LNCAP (cell line): ENCODE results near the gene EVI2B.

ENCODE experiments used
- TF ChIP-seq, protein P1 (sequence below): fragments of 450-650 bp; IDR thresholded peaks from 2 replicates; pipeline ENCODE4 v1.5.1; 2017; ENCODE audit warnings: mild to moderate bottlenecking

Gene EVI2B

DNA sequence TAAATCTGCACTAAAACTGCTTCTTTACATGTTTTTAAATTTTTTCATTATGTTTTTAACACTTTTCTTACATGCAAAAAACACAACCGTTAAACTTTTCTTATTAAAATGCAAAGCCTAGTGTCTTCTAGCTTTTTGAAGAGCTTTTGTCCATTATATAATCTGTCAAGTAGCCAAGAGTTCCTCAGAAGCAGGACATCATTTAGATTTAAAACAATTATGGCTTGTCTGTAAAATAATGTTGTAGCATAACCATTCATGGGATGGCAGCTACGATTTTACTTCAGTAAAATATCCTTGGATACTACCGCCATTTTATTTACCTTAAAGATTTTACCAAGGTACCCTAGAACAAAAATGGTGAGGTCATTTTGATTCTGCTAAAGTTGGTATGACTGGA, 19.6 kb downstream of the EVI2B start:
- TF ChIP-seq, protein P1, sequence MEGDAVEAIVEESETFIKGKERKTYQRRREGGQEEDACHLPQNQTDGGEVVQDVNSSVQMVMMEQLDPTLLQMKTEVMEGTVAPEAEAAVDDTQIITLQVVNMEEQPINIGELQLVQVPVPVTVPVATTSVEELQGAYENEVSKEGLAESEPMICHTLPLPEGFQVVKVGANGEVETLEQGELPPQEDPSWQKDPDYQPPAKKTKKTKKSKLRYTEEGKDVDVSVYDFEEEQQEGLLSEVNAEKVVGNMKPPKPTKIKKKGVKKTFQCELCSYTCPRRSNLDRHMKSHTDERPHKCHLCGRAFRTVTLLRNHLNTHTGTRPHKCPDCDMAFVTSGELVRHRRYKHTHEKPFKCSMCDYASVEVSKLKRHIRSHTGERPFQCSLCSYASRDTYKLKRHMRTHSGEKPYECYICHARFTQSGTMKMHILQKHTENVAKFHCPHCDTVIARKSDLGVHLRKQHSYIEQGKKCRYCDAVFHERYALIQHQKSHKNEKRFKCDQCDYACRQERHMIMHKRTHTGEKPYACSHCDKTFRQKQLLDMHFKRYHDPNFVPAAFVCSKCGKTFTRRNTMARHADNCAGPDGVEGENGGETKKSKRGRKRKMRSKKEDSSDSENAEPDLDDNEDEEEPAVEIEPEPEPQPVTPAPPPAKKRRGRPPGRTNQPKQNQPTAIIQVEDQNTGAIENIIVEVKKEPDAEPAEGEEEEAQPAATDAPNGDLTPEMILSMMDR: no peak

DNA sequence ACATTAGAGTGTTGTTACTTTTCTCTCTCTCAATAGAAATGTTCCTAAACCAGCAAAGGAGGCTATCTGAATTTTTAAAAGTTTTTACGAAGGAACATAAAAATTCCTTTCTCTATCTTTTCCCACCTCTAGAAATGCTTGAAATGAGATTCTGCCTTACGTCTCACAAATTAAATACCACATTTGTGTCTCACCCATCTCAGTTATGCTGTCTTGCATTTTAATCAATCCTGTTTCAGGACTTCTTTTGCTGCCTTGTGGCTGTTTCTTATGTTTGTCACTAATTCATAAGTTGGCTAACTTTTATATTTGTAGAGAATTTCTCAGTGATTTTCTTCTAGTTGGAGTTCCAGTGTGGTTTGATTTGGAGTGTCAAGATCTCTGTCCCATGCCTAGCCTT, 20.3 kb downstream of the EVI2B start:
- TF ChIP-seq, protein P1: no peak

DNA sequence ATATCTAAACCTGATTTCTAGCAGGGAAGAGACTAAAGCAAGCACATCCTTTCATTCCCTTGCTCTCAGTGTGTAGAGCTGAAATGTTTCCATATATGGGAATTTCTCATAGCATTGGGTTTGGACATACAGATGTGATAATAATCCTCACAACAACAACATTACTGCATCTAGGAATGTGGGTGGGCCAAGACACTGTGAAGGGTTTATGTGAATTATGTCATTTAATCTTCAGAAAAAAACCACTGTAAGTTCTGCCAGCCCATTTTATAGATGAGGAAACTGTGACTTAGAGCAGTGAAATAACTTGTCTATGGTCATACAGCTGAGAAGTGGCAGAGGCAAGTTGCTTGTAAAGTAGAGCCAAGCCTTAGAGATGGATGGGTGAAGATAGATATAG, 22.0 kb downstream of the EVI2B start:
- TF ChIP-seq, protein P1: no peak

DNA sequence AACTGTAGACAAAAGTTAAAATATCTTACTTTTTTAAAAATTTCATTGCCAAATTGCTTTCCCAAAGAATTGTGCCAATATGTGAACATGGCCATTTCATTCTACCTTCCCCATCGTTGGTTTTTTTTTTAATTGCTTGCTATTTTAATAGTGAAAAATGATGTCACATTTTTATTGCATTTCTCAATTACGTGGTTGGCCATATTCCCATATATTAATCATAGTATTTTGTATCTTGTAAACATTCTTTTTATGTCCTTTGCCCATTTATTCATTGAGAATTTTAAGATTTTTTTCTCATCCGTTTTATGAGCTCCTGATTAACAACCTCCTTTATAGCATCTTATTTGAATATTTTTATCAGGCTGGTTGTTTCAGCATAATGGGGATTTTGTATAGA, 24.1 kb downstream of the EVI2B start:
- TF ChIP-seq, protein P1: no peak

GRCh38 chr17:31286587-31286986, 27.3 kb downstream of the EVI2B start:
- TF ChIP-seq, protein P1: no peak

GRCh38 chr17:31283841-31284240, 30.0 kb downstream of the EVI2B start:
- TF ChIP-seq, protein P1: no peak

DNA sequence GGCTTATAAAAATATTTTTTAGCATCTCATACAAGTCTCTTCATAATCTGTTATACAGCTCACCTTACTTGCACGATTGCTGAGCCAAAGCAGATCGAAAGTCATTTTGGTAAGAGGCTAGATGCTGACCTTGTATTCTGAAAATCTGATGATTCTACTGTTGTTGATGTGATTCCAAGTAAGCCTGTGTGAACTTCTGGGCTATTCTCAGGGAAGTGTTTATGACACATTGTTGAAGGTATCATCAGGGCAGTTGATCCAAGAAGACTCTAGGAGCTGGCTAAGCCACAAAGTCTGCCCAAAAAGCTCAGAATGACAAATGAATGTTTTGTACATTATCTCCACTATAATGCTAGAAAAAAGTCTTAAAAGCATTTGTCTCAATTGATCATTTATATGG, 32.8 kb downstream of the EVI2B start:
- TF ChIP-seq, protein P1: no peak

GRCh38 chr17:31279401-31279800, 34.5 kb downstream of the EVI2B start:
- TF ChIP-seq, protein P1: no peak
